Dendritic cell treated with granulocyte-macrophage colony-stimulating factor and Interleukin-4, amounts not matched to agents 40 ng/mL and 50 ng/mL, for 4 days (primary cell): ENCODE results near the gene UXS1.

Source experiments
- H3K27ac Mint-ChIP-seq: one replicate; pipeline ENCODE4 v1.8.0; 2022; ENCODE audit warnings: mild to moderate bottlenecking, mixed read lengths
- H3K27me3 Mint-ChIP-seq: one replicate; pipeline ENCODE4 v1.8.0; 2022; ENCODE audit warnings: mild to moderate bottlenecking, mixed read lengths
- H3K36me3 Mint-ChIP-seq: one replicate; pipeline ENCODE4 v1.8.0; 2022; ENCODE audit warnings: low read depth, mixed read lengths
- H3K4me1 Mint-ChIP-seq: one replicate; pipeline ENCODE4 v1.8.0; 2022; ENCODE audit warnings: low read depth, mixed read lengths
- H3K4me3 Mint-ChIP-seq: one replicate; pipeline ENCODE4 v1.8.0; 2022; ENCODE audit warnings: mild to moderate bottlenecking, moderate library complexity, mixed read lengths
- H3K9me3 Mint-ChIP-seq: one replicate; pipeline ENCODE4 v1.8.0; 2022; ENCODE audit warnings: mixed read lengths
- intact Hi-C: fragments of 100-400 bp; cut with micrococcal nuclease; formaldehyde crosslinking; loops from one replicate; pipeline ENCODE4 v1.15.0; 2022

The UXS1 gene

GRCh38 chr2:106113361-106113966, 80.6 kb downstream of the UXS1 start:
- intact Hi-C loops, result no loop called here
- peaks cover 12% of the 10 kb centered on the region for H3K4me1 Mint-ChIP-seq
- H3K4me3 Mint-ChIP-seq, result no peak overlapping the region
- H3K9me3 Mint-ChIP-seq, result no peaks in the 10 kb centered on the region
- H3K27ac Mint-ChIP-seq, result no peak overlapping the region
- H3K27me3 Mint-ChIP-seq, result no peaks in the 10 kb centered on the region
- peaks cover 28% of the 10 kb centered on the region for H3K36me3 Mint-ChIP-seq

- no peak overlapping the region for H3K4me3 Mint-ChIP-seq
- no peak overlapping the region for H3K27ac Mint-ChIP-seq
- peaks cover 18% of the 10 kb centered on the region for H3K36me3 Mint-ChIP-seq
- peaks cover 12% of the 10 kb centered on the region for H3K4me1 Mint-ChIP-seq
- no peaks in the 10 kb centered on the region for H3K9me3 Mint-ChIP-seq
- no peaks in the 10 kb centered on the region for H3K27me3 Mint-ChIP-seq
- intact Hi-C loops, result no loop called here
These were observed 82.1 kb downstream of the UXS1 start for GRCh38 chr2:106111882-106112571.

GRCh38 chr2:106109675-106110424, 84.3 kb downstream of the UXS1 start:
- Mint-ChIP-seq H3K4me3 (no peak overlapping the region), H3K36me3 (peaks cover 12% of the 10 kb centered on the region), H3K4me1 (no peaks in the 10 kb centered on the region), H3K9me3 (no peaks in the 10 kb centered on the region), H3K27me3 (no peaks in the 10 kb centered on the region), H3K27ac (no peak overlapping the region)
- intact Hi-C loops, result no loop called here

GRCh38 chr2:106108791-106109190, 85.3 kb downstream of the UXS1 start:
- H3K36me3 Mint-ChIP-seq, result peaks cover 9% of the 10 kb centered on the region
- no peaks in the 10 kb centered on the region for H3K4me1 Mint-ChIP-seq
- H3K9me3 Mint-ChIP-seq, result no peaks in the 10 kb centered on the region
- intact Hi-C loops, result no loop called here
- no peaks in the 10 kb centered on the region for H3K27me3 Mint-ChIP-seq
- H3K27ac Mint-ChIP-seq, result no peak overlapping the region
- H3K4me3 Mint-ChIP-seq, result no peak overlapping the region

GRCh38 chr2:106108351-106108750, 85.8 kb downstream of the UXS1 start:
- intact Hi-C loops, result no loop called here
- no peaks in the 10 kb centered on the region for H3K9me3 Mint-ChIP-seq
- H3K36me3 Mint-ChIP-seq, result peaks cover 11% of the 10 kb centered on the region
- H3K4me3 Mint-ChIP-seq, result no peak overlapping the region
- no peaks in the 10 kb centered on the region for H3K4me1 Mint-ChIP-seq
- H3K27ac Mint-ChIP-seq, result no peak overlapping the region
- no peaks in the 10 kb centered on the region for H3K27me3 Mint-ChIP-seq

GRCh38 chr2:106107509-106108131, 86.5 kb downstream of the UXS1 start:
- intact Hi-C loops, result no loop called here
- Mint-ChIP-seq H3K27me3 (no peaks in the 10 kb centered on the region), H3K36me3 (peaks cover 17% of the 10 kb centered on the region), H3K4me1 (no peaks in the 10 kb centered on the region), H3K9me3 (no peaks in the 10 kb centered on the region), H3K27ac (no peak overlapping the region), H3K4me3 (no peak overlapping the region)

- Mint-ChIP-seq H3K4me1 (no peaks in the 10 kb centered on the region), H3K4me3 (no peak overlapping the region), H3K27me3 (no peaks in the 10 kb centered on the region), H3K27ac (no peak overlapping the region), H3K36me3 (peaks cover 24% of the 10 kb centered on the region), H3K9me3 (no peaks in the 10 kb centered on the region)
- intact Hi-C loops, result no loop called here
These were observed 87.2 kb downstream of the UXS1 start for GRCh38 chr2:106106622-106107508.

- no peak overlapping the region for H3K27ac Mint-ChIP-seq
These were observed 88.8 kb downstream of the UXS1 start for GRCh38 chr2:106105151-106105922.

GRCh38 chr2:106104332-106105062, 89.6 kb downstream of the UXS1 start:
- no peaks in the 10 kb centered on the region for H3K9me3 Mint-ChIP-seq
- H3K36me3 Mint-ChIP-seq, result peaks cover 44% of the 10 kb centered on the region
- H3K27me3 Mint-ChIP-seq, result no peaks in the 10 kb centered on the region
- intact Hi-C loops, result loop anchor here (2.0 kb wide), 2 partner anchors 434 to 478 kb away; no protein-coding TSS in a partner anchor
- no peaks in the 10 kb centered on the region for H3K4me1 Mint-ChIP-seq
- H3K4me3 Mint-ChIP-seq, result no peak overlapping the region
- no peak overlapping the region for H3K27ac Mint-ChIP-seq

More at GRCh38 chr2:106105151-106105922, 88.8 kb downstream of the UXS1 start:
- no peaks in the 10 kb centered on the region for H3K4me1 Mint-ChIP-seq
- H3K27me3 Mint-ChIP-seq, result no peaks in the 10 kb centered on the region
- intact Hi-C loops, result loop anchor here (2.0 kb wide), 2 partner anchors 433 to 477 kb away; no protein-coding TSS in a partner anchor
- peaks cover 36% of the 10 kb centered on the region for H3K36me3 Mint-ChIP-seq
- H3K4me3 Mint-ChIP-seq, result no peak overlapping the region
- no peaks in the 10 kb centered on the region for H3K9me3 Mint-ChIP-seq

GRCh38 chr2:106099691-106100090, 94.4 kb downstream of the UXS1 start:
- peaks cover 68% of the 10 kb centered on the region for H3K36me3 Mint-ChIP-seq
- no peak overlapping the region for H3K4me3 Mint-ChIP-seq
- H3K9me3 Mint-ChIP-seq, result no peaks in the 10 kb centered on the region
- peaks cover 8% of the 10 kb centered on the region for H3K4me1 Mint-ChIP-seq
- no peaks in the 10 kb centered on the region for H3K27me3 Mint-ChIP-seq
- intact Hi-C loops, result no loop called here
- H3K27ac Mint-ChIP-seq, result no peak overlapping the region

GRCh38 chr2:106098664-106099063, 95.4 kb downstream of the UXS1 start:
- H3K36me3 Mint-ChIP-seq, result peaks cover 78% of the 10 kb centered on the region
- peaks cover 8% of the 10 kb centered on the region for H3K4me1 Mint-ChIP-seq
- no peaks in the 10 kb centered on the region for H3K9me3 Mint-ChIP-seq
- no peak overlapping the region for H3K27ac Mint-ChIP-seq
- intact Hi-C loops, result no loop called here
- no peak overlapping the region for H3K4me3 Mint-ChIP-seq
- H3K27me3 Mint-ChIP-seq, result no peaks in the 10 kb centered on the region

- H3K4me3 Mint-ChIP-seq, result no peak overlapping the region
- H3K9me3 Mint-ChIP-seq, result no peaks in the 10 kb centered on the region
- peaks cover 77% of the 10 kb centered on the region for H3K36me3 Mint-ChIP-seq
- H3K27ac Mint-ChIP-seq, result no peak overlapping the region
- intact Hi-C loops, result no loop called here
- H3K4me1 Mint-ChIP-seq, result peaks cover 8% of the 10 kb centered on the region
- H3K27me3 Mint-ChIP-seq, result no peaks in the 10 kb centered on the region
These were observed 96.0 kb downstream of the UXS1 start for GRCh38 chr2:106098081-106098480.
